ENCODE measurements around the gene PALLD. TPM values are rescaled to one million over a fixed set of nuclear protein-coding genes. Genes with fewer than 3 reads are reported as not detected.

Gene PALLD
- polyA plus RNA-seq, 1 donor from 2014 or later = 20.5 TPM

DNA sequence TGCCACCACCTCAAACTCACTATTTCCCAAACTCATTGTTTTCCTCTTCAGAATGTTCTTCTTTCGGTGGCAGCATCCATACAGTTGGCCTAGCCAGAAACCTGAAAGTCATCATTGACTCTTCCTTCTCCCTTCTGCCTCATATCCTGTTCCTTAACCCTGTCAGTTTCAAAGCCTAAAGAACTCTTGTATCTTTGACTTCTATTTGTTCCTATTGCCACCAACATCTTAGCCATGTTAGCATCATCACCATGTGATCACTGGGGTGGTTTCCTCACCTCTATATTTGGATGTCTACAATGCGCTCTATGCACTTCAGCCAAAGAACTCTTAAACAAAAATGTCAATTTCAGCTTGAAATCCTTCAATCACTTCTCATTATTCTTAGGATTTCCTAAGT is 45.5 kb upstream of the PALLD start:
- Histone ChIP-seq H3K9ac (ENCODE audit: low read length) (no peak overlapping the region), H3K79me2 (replicated peaks; ENCODE audit: insufficient read depth, low read length) (no peaks in the 10 kb centered on the region), H4K20me1 (ENCODE audit: insufficient read depth) (no peaks in the 10 kb centered on the region), H3K36me3 (ENCODE audit: insufficient read depth, low read length) (no peaks in the 10 kb centered on the region), H3K4me2 (ENCODE audit: low read length) (no peak overlapping the region), H3K9me3 (ENCODE audit: low read length) (no peaks in the 10 kb centered on the region), H3K4me3 (ENCODE audit: low read length) (no peak overlapping the region), H3K27me3 (ENCODE audit: insufficient read depth, low read depth, low read length) (no peaks in the 10 kb centered on the region), H3K27ac (ENCODE audit: low read length) (no peak overlapping the region), H3F3A (ENCODE audit: insufficient read depth, low read length, poor library complexity, severe bottlenecking) (no peaks in the 10 kb centered on the region), H2AFZ (ENCODE audit: low read depth, low read length) (no peak overlapping the region), H3K9me2 (ENCODE audit: insufficient read depth, low read length) (no peaks in the 10 kb centered on the region)
- TF ChIP-seq POLR2AphosphoS5 (IDR thresholded peaks at IDR 0.05) (no peak), TAF1 (IDR thresholded peaks at IDR 0.05; ENCODE audit: low read depth) (no peak), RAD21 (conservative IDR thresholded peaks at IDR 0.05) (no peak), EP300 (conservative IDR thresholded peaks at IDR 0.05; ENCODE audit: poor library complexity, severe bottlenecking) (no peak), SMC3 (conservative IDR thresholded peaks at IDR 0.05; ENCODE audit: poor library complexity) (no peak), EZH2 (IDR thresholded peaks at IDR 0.05; ENCODE audit: borderline replicate concordance, insufficient read depth, low read length, poor library complexity, severe bottlenecking) (no peak), MXI1 (conservative IDR thresholded peaks at IDR 0.05; ENCODE audit: poor library complexity, severe bottlenecking) (no peak)
- TF ChIP-seq, protein P1, sequence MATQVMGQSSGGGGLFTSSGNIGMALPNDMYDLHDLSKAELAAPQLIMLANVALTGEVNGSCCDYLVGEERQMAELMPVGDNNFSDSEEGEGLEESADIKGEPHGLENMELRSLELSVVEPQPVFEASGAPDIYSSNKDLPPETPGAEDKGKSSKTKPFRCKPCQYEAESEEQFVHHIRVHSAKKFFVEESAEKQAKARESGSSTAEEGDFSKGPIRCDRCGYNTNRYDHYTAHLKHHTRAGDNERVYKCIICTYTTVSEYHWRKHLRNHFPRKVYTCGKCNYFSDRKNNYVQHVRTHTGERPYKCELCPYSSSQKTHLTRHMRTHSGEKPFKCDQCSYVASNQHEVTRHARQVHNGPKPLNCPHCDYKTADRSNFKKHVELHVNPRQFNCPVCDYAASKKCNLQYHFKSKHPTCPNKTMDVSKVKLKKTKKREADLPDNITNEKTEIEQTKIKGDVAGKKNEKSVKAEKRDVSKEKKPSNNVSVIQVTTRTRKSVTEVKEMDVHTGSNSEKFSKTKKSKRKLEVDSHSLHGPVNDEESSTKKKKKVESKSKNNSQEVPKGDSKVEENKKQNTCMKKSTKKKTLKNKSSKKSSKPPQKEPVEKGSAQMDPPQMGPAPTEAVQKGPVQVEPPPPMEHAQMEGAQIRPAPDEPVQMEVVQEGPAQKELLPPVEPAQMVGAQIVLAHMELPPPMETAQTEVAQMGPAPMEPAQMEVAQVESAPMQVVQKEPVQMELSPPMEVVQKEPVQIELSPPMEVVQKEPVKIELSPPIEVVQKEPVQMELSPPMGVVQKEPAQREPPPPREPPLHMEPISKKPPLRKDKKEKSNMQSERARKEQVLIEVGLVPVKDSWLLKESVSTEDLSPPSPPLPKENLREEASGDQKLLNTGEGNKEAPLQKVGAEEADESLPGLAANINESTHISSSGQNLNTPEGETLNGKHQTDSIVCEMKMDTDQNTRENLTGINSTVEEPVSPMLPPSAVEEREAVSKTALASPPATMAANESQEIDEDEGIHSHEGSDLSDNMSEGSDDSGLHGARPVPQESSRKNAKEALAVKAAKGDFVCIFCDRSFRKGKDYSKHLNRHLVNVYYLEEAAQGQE (IDR thresholded peaks at IDR 0.05; ENCODE audit: borderline replicate concordance) = no peak
- TF ChIP-seq, protein P2, sequence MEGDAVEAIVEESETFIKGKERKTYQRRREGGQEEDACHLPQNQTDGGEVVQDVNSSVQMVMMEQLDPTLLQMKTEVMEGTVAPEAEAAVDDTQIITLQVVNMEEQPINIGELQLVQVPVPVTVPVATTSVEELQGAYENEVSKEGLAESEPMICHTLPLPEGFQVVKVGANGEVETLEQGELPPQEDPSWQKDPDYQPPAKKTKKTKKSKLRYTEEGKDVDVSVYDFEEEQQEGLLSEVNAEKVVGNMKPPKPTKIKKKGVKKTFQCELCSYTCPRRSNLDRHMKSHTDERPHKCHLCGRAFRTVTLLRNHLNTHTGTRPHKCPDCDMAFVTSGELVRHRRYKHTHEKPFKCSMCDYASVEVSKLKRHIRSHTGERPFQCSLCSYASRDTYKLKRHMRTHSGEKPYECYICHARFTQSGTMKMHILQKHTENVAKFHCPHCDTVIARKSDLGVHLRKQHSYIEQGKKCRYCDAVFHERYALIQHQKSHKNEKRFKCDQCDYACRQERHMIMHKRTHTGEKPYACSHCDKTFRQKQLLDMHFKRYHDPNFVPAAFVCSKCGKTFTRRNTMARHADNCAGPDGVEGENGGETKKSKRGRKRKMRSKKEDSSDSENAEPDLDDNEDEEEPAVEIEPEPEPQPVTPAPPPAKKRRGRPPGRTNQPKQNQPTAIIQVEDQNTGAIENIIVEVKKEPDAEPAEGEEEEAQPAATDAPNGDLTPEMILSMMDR (IDR thresholded peaks at IDR 0.05; ENCODE audit: poor library complexity, severe bottlenecking) = no peak

DNA sequence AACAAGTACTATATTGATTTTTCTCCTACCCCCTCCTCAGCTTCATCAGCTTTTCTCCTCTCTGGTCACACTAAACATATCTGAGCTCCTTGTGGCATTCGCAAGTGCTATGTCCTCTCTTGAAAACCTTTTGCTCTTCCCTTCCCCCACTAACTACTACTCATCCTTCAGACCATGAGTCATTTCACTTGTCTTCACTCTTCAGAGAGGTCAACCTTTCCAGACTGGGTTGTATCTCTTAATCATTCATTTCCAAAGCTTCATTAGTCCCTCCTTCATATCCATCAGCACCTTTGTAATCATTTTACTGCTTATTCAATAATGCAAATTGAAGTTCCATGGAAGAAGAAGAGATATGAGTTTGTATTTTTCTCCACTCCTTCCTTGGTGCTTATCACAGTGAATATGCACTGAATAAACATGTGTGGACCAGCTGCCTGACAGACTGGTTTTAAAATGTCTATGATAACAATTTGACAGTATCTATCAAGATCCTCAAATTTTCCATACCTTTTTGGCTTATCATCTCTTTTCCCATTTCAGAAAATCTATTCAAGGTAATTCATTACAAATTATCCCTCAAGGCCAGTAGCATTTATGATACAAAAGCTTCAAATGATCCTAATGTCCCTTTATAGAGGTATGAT is 45.0 kb upstream of the PALLD start:
- H3F3A ChIP-seq (ENCODE audit: insufficient read depth, low read length, poor library complexity, severe bottlenecking) = no peaks in the 10 kb centered on the region
- TF ChIP-seq EP300 (conservative IDR thresholded peaks at IDR 0.05; ENCODE audit: poor library complexity, severe bottlenecking) = no peak
- no peak for TF ChIP-seq EZH2 (IDR thresholded peaks at IDR 0.05; ENCODE audit: borderline replicate concordance, insufficient read depth, low read length, poor library complexity, severe bottlenecking)
- no peak for TF ChIP-seq POLR2AphosphoS5 (IDR thresholded peaks at IDR 0.05)
- no peak for TF ChIP-seq RAD21 (conservative IDR thresholded peaks at IDR 0.05)
- TF ChIP-seq, protein P2 (IDR thresholded peaks at IDR 0.05; ENCODE audit: poor library complexity, severe bottlenecking) = no peak
- no peak for TF ChIP-seq SMC3 (conservative IDR thresholded peaks at IDR 0.05; ENCODE audit: poor library complexity)
- TF ChIP-seq MXI1 (conservative IDR thresholded peaks at IDR 0.05; ENCODE audit: poor library complexity, severe bottlenecking) = no peak
- TF ChIP-seq, protein P1 (IDR thresholded peaks at IDR 0.05; ENCODE audit: borderline replicate concordance) = no peak
- no peak for TF ChIP-seq TAF1 (IDR thresholded peaks at IDR 0.05; ENCODE audit: low read depth)
- H3K4me3 ChIP-seq (ENCODE audit: low read length) = no peak overlapping the region
- H3K9me2 ChIP-seq (ENCODE audit: insufficient read depth, low read length) = no peaks in the 10 kb centered on the region
- H4K20me1 ChIP-seq (ENCODE audit: insufficient read depth) = no peaks in the 10 kb centered on the region
- no peak overlapping the region for H3K9ac ChIP-seq (ENCODE audit: low read length)
- no peaks in the 10 kb centered on the region for H3K27me3 ChIP-seq (ENCODE audit: insufficient read depth, low read depth, low read length)
- H3K27ac ChIP-seq (ENCODE audit: low read length) = no peak overlapping the region
- H3K4me2 ChIP-seq (ENCODE audit: low read length) = no peak overlapping the region
- H3K36me3 ChIP-seq (ENCODE audit: insufficient read depth, low read length) = no peaks in the 10 kb centered on the region
- H3K9me3 ChIP-seq (ENCODE audit: low read length) = no peaks in the 10 kb centered on the region
- H2AFZ ChIP-seq (ENCODE audit: low read depth, low read length) = no peak overlapping the region
- H3K79me2 ChIP-seq (replicated peaks; ENCODE audit: insufficient read depth, low read length) = no peaks in the 10 kb centered on the region
